Activated CD8-positive, alpha-beta memory T cell treated with anti-CD3 and anti-CD28 coated beads for 4 hours (primary cell): Measurements from ENCODE around the gene VWA7.
"Not testable (repeated sequence)": the region's sequence is repeated elsewhere in the genome, so short reads cannot be mapped to it uniquely, and the experiment has no call there.

Experiments
- DNase-seq, 2 donors: peaks; one replicate each; pipeline ENCODE4 v3.0.0-alpha.2; 2020; ENCODE audit warnings: low read depth in 2 of 2

The VWA7 gene

GRCh38 chr6:31776989-31777666 lies at the start of gene VWA7:
TSS of gene VWA7 (minus strand) at chr6:31777328. CDS start at chr6:31776779, 549 bp downstream.
- DNase-seq = peak; percentile 68 to 75

- no peak for DNase-seq
These were observed 49.7 kb upstream of the VWA7 start for GRCh38 chr6:31826793-31827285.

- no peak for DNase-seq
These were observed 48.4 kb upstream of the VWA7 start for GRCh38 chr6:31825553-31825952.

GRCh38 chr6:31823592-31824196 lies 46.6 kb upstream of the VWA7 start:
- DNase-seq = not testable (repeated sequence)

GRCh38 chr6:31822036-31822821 lies 45.1 kb upstream of the VWA7 start:
- peak; percentile 38 to 47 for DNase-seq

- DNase-seq = no peak
These were observed 44.3 kb upstream of the VWA7 start for GRCh38 chr6:31821301-31822035.

GRCh38 chr6:31820399-31820798 lies 43.3 kb upstream of the VWA7 start:
- not testable (repeated sequence) for DNase-seq

- no peak for DNase-seq
These were observed 42.8 kb upstream of the VWA7 start for GRCh38 chr6:31819871-31820299.

- DNase-seq = not testable (repeated sequence)
These were observed 40.9 kb upstream of the VWA7 start for GRCh38 chr6:31817929-31818511.

GRCh38 chr6:31817133-31817928 lies 40.2 kb upstream of the VWA7 start:
- not testable (repeated sequence) for DNase-seq

GRCh38 chr6:31815025-31815838 lies 38.1 kb upstream of the VWA7 start, which contains the start of the genes HSPA1A and HSPA1L:
TSS of gene HSPA1A (plus strand) at chr6:31815543. CDS start at chr6:31815757, 214 bp downstream.
TSS of gene HSPA1L (minus strand) at chr6:31815283. CDS start at chr6:31811972, 3,311 bp downstream.
- peak; percentile 49 for DNase-seq

GRCh38 chr6:31814677-31815024 lies 37.5 kb upstream of the VWA7 start:
- peak in 1 of 2 donors; percentile 55 for DNase-seq

- no peak for DNase-seq
These were observed 36.3 kb upstream of the VWA7 start for GRCh38 chr6:31813465-31813849.

- no peak for DNase-seq
These were observed 34.5 kb upstream of the VWA7 start for GRCh38 chr6:31811645-31812044.

- not testable (repeated sequence) for DNase-seq
These were observed 31.5 kb upstream of the VWA7 start for GRCh38 chr6:31808599-31808998.

GRCh38 chr6:31806470-31807272 lies 29.5 kb upstream of the VWA7 start, which contains the start of gene LSM2:
TSS of gene LSM2 (minus strand) at chr6:31806966. CDS start at chr6:31806757, 209 bp downstream.
- peak; percentile 93 to 95 for DNase-seq

- no peak for DNase-seq
These were observed 28.9 kb upstream of the VWA7 start for GRCh38 chr6:31805939-31806469.
